K562 (cell line): Measurements from ENCODE around the gene DNAH10. TPM values are rescaled to one million over a fixed set of nuclear protein-coding genes. Genes with fewer than 3 reads are reported as not detected.

Experiments
- ATAC-seq: fragments of 200-7000 bp; cut with Tn5 transposase; 3 replicates; pipeline ENCODE4 v1.9.1; 2020; ENCODE audit warnings: moderate library complexity
- BruUV-seq: library from RNA; stranded (reverse); fragments of 400-500 nt; replicated peaks from 2 replicates; lab custom pipeline; 2021; lab: Mats Ljungman, UMichigan
- CTCF ChIA-PET: fragments of 300-600 bp; formaldehyde crosslinking; extraction: SDS; loops from one replicate; lab custom pipeline; 2021; ENCODE audit warnings: low intra/inter-chr PET ratio; lab: Yijun Ruan, JAX
- POLR2A ChIA-PET: fragments of 300-600, 350-650 bp; sonication (Branson Sonifier 250); formaldehyde crosslinking; extraction: SDS; loops from one replicate; lab custom pipeline; 2021; ENCODE audit warnings: antibody characterized with exemption, inconsistent platforms; lab: Yijun Ruan, JAX
- DNase-seq, 4 experiments: peaks; one replicate each; pipeline versions ENCODE4 v3.0.0 to v3.0.0-alpha.2; 2011 to 2018; ENCODE audit warnings: low spot score in 3 of 4, mixed read lengths in 3 of 4; ENCODE audit errors: extremely low read depth in 1 of 4
- FAIRE-seq: peaks from 2 replicates; lab custom pipeline; 2011; peaks lifted over from hg19 to GRCh38; lab: Jason Lieb, UNC
- H2AFZ ChIP-seq: 2 replicates; pipeline ENCODE4 v1.6.0; 2011; ENCODE audit warnings: low read depth, low read length, control low read depth, inconsistent platforms
- H3K27ac ChIP-seq: fragments of 200-600 bp; 3 replicates; pipeline ENCODE4 v1.8.0; 2011; ENCODE audit warnings: low read depth, mild to moderate bottlenecking, control low read depth, inconsistent platforms, low read length, moderate library complexity, mixed read lengths; ENCODE audit errors: extremely low read depth
- H3K27me3 ChIP-seq, 2 experiments: fragments of 300-600 bp in 1 of 2; 2 replicates in 1 of 2; 3 replicates in 1 of 2; pipeline versions ENCODE4 v1.6.0 to v1.8.0; 2011; ENCODE audit warnings: inconsistent platforms in 2 of 2, low read length in 2 of 2, mild to moderate bottlenecking in 1 of 2, mixed read lengths in 1 of 2, moderate library complexity in 1 of 2; ENCODE audit not compliant: control insufficient read depth in 2 of 2, insufficient read depth in 2 of 2
- H3K36me3 ChIP-seq: fragments of 300-600 bp; 3 replicates; pipeline ENCODE4 v1.8.0; 2011; ENCODE audit warnings: mild to moderate bottlenecking, low read length, inconsistent platforms; ENCODE audit not compliant: control insufficient read depth, insufficient read depth
- H3K4me1 ChIP-seq, 2 experiments: fragments of 200-600 bp in 1 of 2; replicated peaks in 1 of 2; 2 replicates in 1 of 2; 3 replicates in 1 of 2; pipeline versions ENCODE4 v1.5.1 to v1.8.0; 2011; ENCODE audit warnings: inconsistent platforms in 2 of 2, low read length in 2 of 2, mild to moderate bottlenecking in 1 of 2, mixed read lengths in 1 of 2, moderate library complexity in 1 of 2; ENCODE audit not compliant: control insufficient read depth in 2 of 2, insufficient read depth in 2 of 2
- H3K4me2 ChIP-seq: 2 replicates; pipeline ENCODE4 v1.6.1; 2011; ENCODE audit warnings: low read length, control low read depth, inconsistent platforms, mixed read lengths; ENCODE audit not compliant: insufficient read depth
- H3K4me3 ChIP-seq: fragments of 200-600 bp; sonication (generic), shearing (Covaris generic); 2 replicates; pipeline ENCODE4 v1.5.1; 2016; ENCODE audit warnings: control low read depth, inconsistent platforms
- H3K79me2 ChIP-seq: fragments of 200-600 bp; 3 replicates; pipeline ENCODE4 v1.8.0; 2011; ENCODE audit warnings: low read length, inconsistent platforms; ENCODE audit not compliant: control insufficient read depth, insufficient read depth
- H3K9ac ChIP-seq, 2 experiments: 2 replicates each; pipeline versions ENCODE4 v1.6.0 to v1.6.1; 2011; ENCODE audit warnings: low read depth in 2 of 2, low read length in 2 of 2, control low read depth in 1 of 2, inconsistent platforms in 1 of 2, mild to moderate bottlenecking in 1 of 2, mixed read lengths in 1 of 2; ENCODE audit not compliant: insufficient read depth in 1 of 2
- H3K9me1 ChIP-seq: one replicate; pipeline ENCODE4 v1.6.0; 2011; ENCODE audit warnings: inconsistent platforms, mild to moderate bottlenecking, low read length, moderate library complexity; ENCODE audit not compliant: control insufficient read depth, insufficient read depth
- H3K9me3 ChIP-seq: replicated peaks from 2 replicates; pipeline ENCODE4 v1.5.1; 2011; ENCODE audit warnings: low read depth, low read length, inconsistent platforms; ENCODE audit not compliant: control insufficient read depth, insufficient read depth
- H4K20me1 ChIP-seq: replicated peaks from 2 replicates; pipeline ENCODE4 v1.6.1; 2011; ENCODE audit warnings: low read length, inconsistent platforms, mixed read lengths; ENCODE audit not compliant: control insufficient read depth, insufficient read depth
- C11orf30 ChIP-seq: fragments of 450-650 bp; IDR thresholded peaks from 2 replicates; pipeline ENCODE4 v1.6.1; 2016; ENCODE audit warnings: low read depth, mild to moderate bottlenecking
- CAMTA2 ChIP-seq: fragments of 250-450 bp; sonication (Bioruptor Pico); conservative IDR thresholded peaks from 2 replicates; pipeline ENCODE4 v1.5.1; 2022
- CBX5 ChIP-seq: IDR thresholded peaks from 2 replicates; pipeline ENCODE4 v1.6.1; 2014; ENCODE audit warnings: low read depth, borderline replicate concordance
- CREB3 ChIP-seq: fragments of 450-650 bp; conservative IDR thresholded peaks from 2 replicates; pipeline ENCODE4 v1.6.1; 2016; ENCODE audit warnings: missing genetic modification characterization, low read depth, mild to moderate bottlenecking, missing compliant biosample characterization, moderate library complexity
- GABPA ChIP-seq: fragments of 200-800 bp; sonication (Bioruptor generic); conservative IDR thresholded peaks from 2 replicates; pipeline ENCODE4 v1.6.1; 2016; ENCODE audit warnings: low read depth, missing genetic modification characterization, missing compliant biosample characterization
- HMBOX1 ChIP-seq: sonication (generic); IDR thresholded peaks from 2 replicates; pipeline ENCODE4 v1.6.1; 2016
- NCOA6 ChIP-seq: fragments of 450-650 bp; IDR thresholded peaks from 2 replicates; pipeline ENCODE4 v1.6.1; 2017; ENCODE audit warnings: mild to moderate bottlenecking
- NELFE ChIP-seq: IDR thresholded peaks from 2 replicates; pipeline ENCODE4 v1.6.1; 2011; ENCODE audit warnings: mild to moderate bottlenecking; ENCODE audit not compliant: insufficient read depth, insufficient read length
- NFYB ChIP-seq: IDR thresholded peaks from 2 replicates; pipeline ENCODE4 v1.6.1; 2011; ENCODE audit warnings: mild to moderate bottlenecking, moderate library complexity; ENCODE audit not compliant: insufficient read length; ENCODE audit errors: extremely low read depth
- RB1 ChIP-seq: fragments of 450-650 bp; IDR thresholded peaks from 2 replicates; pipeline ENCODE4 v1.6.1; 2017; ENCODE audit warnings: low read depth, mild to moderate bottlenecking
- RFX7 ChIP-seq: fragments of 250-450 bp; sonication (Bioruptor Pico); IDR thresholded peaks from 2 replicates; pipeline ENCODE4 v1.5.1; 2021; ENCODE audit warnings: mild to moderate bottlenecking
- SMARCA5 ChIP-seq: fragments of 450-650 bp; IDR thresholded peaks from 2 replicates; pipeline ENCODE4 v1.6.1; 2016
- TEAD4 ChIP-seq, 2 experiments: sonication (generic) in 1 of 2; formaldehyde crosslinking in 1 of 2; IDR thresholded peaks; 2 replicates each; pipeline versions ENCODE4 v1.6.1 to v1.8.0; 2012 to 2022; ENCODE audit warnings: borderline replicate concordance in 1 of 2, inconsistent platforms in 1 of 2, low read length in 1 of 2, mild to moderate bottlenecking in 1 of 2, missing genetic modification reagents in 1 of 2
- ZBTB8A ChIP-seq: fragments of 450-650 bp; IDR thresholded peaks from 2 replicates; pipeline ENCODE4 v1.6.1; 2018; ENCODE audit warnings: mild to moderate bottlenecking, moderate library complexity; ENCODE audit not compliant: partially characterized antibody
- ZNF764 ChIP-seq: fragments of 250-450 bp; sonication (Bioruptor Pico); IDR thresholded peaks from 2 replicates; pipeline ENCODE4 v1.4.0; 2020; ENCODE audit warnings: low read depth, mild to moderate bottlenecking, moderate library complexity
- ZZZ3 ChIP-seq: fragments of 450-650 bp; IDR thresholded peaks from 2 replicates; pipeline ENCODE4 v1.6.1; 2016; ENCODE audit warnings: antibody characterized with exemption, mild to moderate bottlenecking, moderate library complexity
- WGBS: fragments of 100-300 bp; shearing (Covaris generic); methylation state at CpG from one replicate; pipeline ENCODE4 v1.1.6; 2016; ENCODE audit warnings: low coverage, mixed read lengths; ENCODE audit not compliant: insufficient coverage; ENCODE audit errors: missing lambda C conversion rate; 5-methylcytosine and 5-hydroxymethylcytosine counted together
- in situ Hi-C: fragments of 300-500 bp; cut with MboI; formaldehyde crosslinking; loops from 4 replicates; pipeline ENCODE4 v1.15.0; 2018; ENCODE audit warnings: inconsistent platforms, mixed read lengths
- intact Hi-C: fragments of 100-400 bp; cut with micrococcal nuclease; formaldehyde crosslinking; loops from 2 replicates; pipeline ENCODE4 v1.14.2; 2022
- polyA plus RNA-seq, 8 experiments: library from polyadenylated mRNA; depleted of rRNA in 4 of 8; stranded (reverse) in 5 of 8; unstranded in 3 of 8; fragments of >200 nt; fragmentation: Nextera tagmentation in 2 of 8; fragmentation: Illumina TruSeq in 1 of 8; extraction: Ambion mirVana in 2 of 8; extraction: Trizol in 1 of 8; gene quantifications; 2 replicates each; pipeline versions ENCODE4 v1.2.1 to v1.2.3, GENCODE V29; 2011 to 2014; ENCODE audit warnings: inconsistent platforms in 1 of 8, missing spikeins in 1 of 8
- total RNA-seq, 7 experiments: library from RNA; depleted of rRNA in 6 of 7; stranded (reverse); fragments of >200 nt in 6 of 7; fragmentation: Illumina TruSeq in 2 of 7; extraction: Trizol in 2 of 7; gene quantifications; 2 replicates each; pipeline versions ENCODE4 v1.2.1 to v1.2.3, GENCODE V29; 2011 to 2021; ENCODE audit warnings: low replicate concordance in 1 of 7
- TF ChIP-seq, protein P1 (sequence below): fragments of 450-650 bp; IDR thresholded peaks from 2 replicates; pipeline ENCODE4 v1.6.1; 2016; ENCODE audit warnings: borderline replicate concordance

The DNAH10 gene
- total and polyA plus RNA-seq, 9 of the 15 experiments (the other 6 are each of a cell fraction or from before 2014, with no cell fraction given), result 0.01 to 0.06 (median 0.04) TPM; not detected in 1

GRCh38 chr12:123861392-123861791 lies 99.3 kb downstream of the DNAH10 start:
- in situ Hi-C loops (no loop called here), intact Hi-C loops (no loop called here)
- ChIA-PET CTCF (no interaction called here), POLR2A (interaction anchor here (0.7 to 0.8 kb wide), 2 partner anchors 12 to 52 kb away, joined by 4 read pairs; no protein-coding TSS in a partner anchor)
- Histone ChIP-seq H3K9ac (no peak overlapping the region), H3K79me2 (no peaks in the 10 kb centered on the region), H3K27me3 (peaks cover 28 to 53% of the 10 kb centered on the region in 2 experiments; a peak in 4 of 5 replicates), H3K27ac (no peak overlapping the region), H3K4me1 (no peaks in the 10 kb centered on the region; a peak in 1 of 5 replicates), H3K9me1 (no peaks in the 10 kb centered on the region), H3K9me3 (no peaks in the 10 kb centered on the region), H3K4me2 (no peak overlapping the region), H4K20me1 (no peaks in the 10 kb centered on the region), H3K36me3 (no peaks in the 10 kb centered on the region), H3K4me3 (no peak overlapping the region), H2AFZ (no peak overlapping the region)
- WGBS, result 0% methylated on average over 4 of the region's 4 CpGs
- no peak for ATAC-seq
- FAIRE-seq, result no peak
- DNase-seq, result no peak
- no TSS peak for BruUV-seq
- TF ChIP-seq NELFE (no peak), SMARCA5 (no peak), CBX5 (no peak), RB1 (no peak), NCOA6 (no peak), C11orf30 (no peak), CAMTA2 (no peak), NFYB (no peak), GABPA (tag) (no peak), ZBTB8A (no peak), ZZZ3 (no peak), RFX7 (CRISPR knock-in tag) (no peak), CREB3 (tag) (no peak), TEAD4 (IDR thresholded peaks at IDR 0.05; ENCODE audit: low read length) (no peak), TEAD4 (CRISPR knock-in tag; IDR thresholded peaks at IDR 0.05; ENCODE audit: borderline replicate concordance) (no peak), HMBOX1 (no peak), ZNF764 (CRISPR knock-in tag) (no peak)
- TF ChIP-seq, protein P1, sequence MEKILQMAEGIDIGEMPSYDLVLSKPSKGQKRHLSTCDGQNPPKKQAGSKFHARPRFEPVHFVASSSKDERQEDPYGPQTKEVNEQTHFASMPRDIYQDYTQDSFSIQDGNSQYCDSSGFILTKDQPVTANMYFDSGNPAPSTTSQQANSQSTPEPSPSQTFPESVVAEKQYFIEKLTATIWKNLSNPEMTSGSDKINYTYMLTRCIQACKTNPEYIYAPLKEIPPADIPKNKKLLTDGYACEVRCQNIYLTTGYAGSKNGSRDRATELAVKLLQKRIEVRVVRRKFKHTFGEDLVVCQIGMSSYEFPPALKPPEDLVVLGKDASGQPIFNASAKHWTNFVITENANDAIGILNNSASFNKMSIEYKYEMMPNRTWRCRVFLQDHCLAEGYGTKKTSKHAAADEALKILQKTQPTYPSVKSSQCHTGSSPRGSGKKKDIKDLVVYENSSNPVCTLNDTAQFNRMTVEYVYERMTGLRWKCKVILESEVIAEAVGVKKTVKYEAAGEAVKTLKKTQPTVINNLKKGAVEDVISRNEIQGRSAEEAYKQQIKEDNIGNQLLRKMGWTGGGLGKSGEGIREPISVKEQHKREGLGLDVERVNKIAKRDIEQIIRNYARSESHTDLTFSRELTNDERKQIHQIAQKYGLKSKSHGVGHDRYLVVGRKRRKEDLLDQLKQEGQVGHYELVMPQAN, result no peak
